Vagina (tissue), 2 donors: ENCODE measurements around the gene CHN1.

Experiments
- CTCF ChIP-seq, 3 experiments: fragments of 450-650 bp in 2 of 3; fragments of 200-600 bp in 1 of 3; sonication (generic) in 1 of 3; IDR thresholded peaks; one replicate each; pipeline ENCODE4 v1.5.1; 2017 to 2019; ENCODE audit warnings: antibody characterized with exemption in 3 of 3, mild to moderate bottlenecking in 2 of 3, moderate library complexity in 2 of 3
- POLR2A ChIP-seq, 2 donors: fragments of 450-650 bp; IDR thresholded peaks; one replicate each; pipeline ENCODE4 v1.6.1; 2017; ENCODE audit warnings: antibody characterized with exemption in 2 of 2, mild to moderate bottlenecking in 2 of 2, moderate library complexity in 2 of 2
- POLR2AphosphoS5 ChIP-seq, 2 donors: sonication (generic); formaldehyde crosslinking; IDR thresholded peaks; one replicate each; pipeline ENCODE4 v1.9.0; 2017; ENCODE audit warnings: antibody characterized with exemption in 2 of 2, mild to moderate bottlenecking in 2 of 2, low read depth in 1 of 2; ENCODE audit not compliant: insufficient read depth in 1 of 2

GRCh38 chr2:174826051-174826450 lies 179.1 kb downstream of the CHN1 start:
- TF ChIP-seq POLR2AphosphoS5 (IDR thresholded peaks at IDR 0.05; ENCODE audit: insufficient read depth in 1 of 2, low read depth in 1 of 2) = no peak
- TF ChIP-seq CTCF (IDR thresholded peaks at IDR 0.05) = no peak
- no peak for TF ChIP-seq POLR2A (IDR thresholded peaks at IDR 0.05)
